Cardiac muscle cell (in vitro differentiated cells and primary cell): Measurements from ENCODE around the gene FAM53B. TPM values are rescaled to one million over a fixed set of nuclear protein-coding genes. Genes with fewer than 3 reads are reported as not detected.

Experiments used
- DNase-seq, 2 donors: peaks; one replicate each; pipeline versions ENCODE4 v3.0.0 to v3.0.0-alpha.2; 2010 to 2017; ENCODE audit warnings: low read depth in 1 of 2, low spot score in 1 of 2
- H3K27ac ChIP-seq: fragments of 200-600 bp; sonication (generic); 2 replicates; pipeline ENCODE4 v1.5.1; 2016
- H3K27me3 ChIP-seq: fragments of 200-600 bp; sonication (generic); 2 replicates; pipeline ENCODE4 v1.6.0; 2016; ENCODE audit warnings: control low read depth
- H3K36me3 ChIP-seq: fragments of 200-600 bp; sonication (generic); 2 replicates; pipeline ENCODE4 v1.5.1; 2016; ENCODE audit warnings: control low read depth
- H3K4me1 ChIP-seq: fragments of 200-600 bp; sonication (generic); 2 replicates; pipeline ENCODE4 v1.8.1; 2017; ENCODE audit warnings: low read depth, mild to moderate bottlenecking, mixed run types
- H3K4me3 ChIP-seq: fragments of 200-600 bp; sonication (generic); 2 replicates; pipeline ENCODE4 v1.5.1; 2016; ENCODE audit warnings: mild to moderate bottlenecking
- H3K9me3 ChIP-seq: fragments of 200-600 bp; sonication (generic); 2 replicates; pipeline ENCODE4 v1.5.1; 2017; ENCODE audit warnings: low read depth, mild to moderate bottlenecking, control low read depth
- polyA plus RNA-seq: library from polyadenylated mRNA; unstranded; fragments of >200 nt; fragmentation: Nextera tagmentation; extraction: Ambion mirVana; gene quantifications from 2 replicates; pipeline ENCODE4 v1.2.1, GENCODE V29; 2016
- total RNA-seq: library from RNA; depleted of rRNA; stranded (reverse); fragments of >200 nt; gene quantifications from 2 replicates; pipeline ENCODE4 v1.2.3, GENCODE V29; 2016
- TF ChIP-seq, protein P1 (sequence below): IDR thresholded peaks from 2 replicates; pipeline ENCODE4 v1.5.1; 2012; ENCODE audit warnings: low read depth, mild to moderate bottlenecking, low read length

Gene FAM53B
- total and polyA plus RNA-seq, 2 experiments from 2014 or later: 10.2 to 34.8 TPM

DNA sequence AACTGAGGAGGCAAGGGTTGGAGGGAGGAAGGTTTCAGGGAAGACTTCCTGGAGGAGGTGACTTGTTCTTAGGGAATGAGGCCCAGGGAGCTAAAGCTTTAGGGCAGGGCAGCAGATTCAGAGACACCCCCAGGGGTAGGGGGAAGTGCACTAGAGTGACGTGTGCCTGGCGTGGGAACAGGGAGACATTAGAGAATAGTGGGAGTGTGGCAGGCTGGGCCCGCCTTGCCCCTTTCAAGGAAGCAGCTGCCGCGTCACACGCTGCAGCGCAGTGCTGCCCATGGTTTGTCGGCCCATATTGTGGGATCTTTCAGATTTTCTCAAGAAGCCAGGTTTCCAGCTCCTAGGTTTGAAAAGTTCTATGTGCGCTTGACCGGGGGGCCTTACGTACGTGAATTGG is 143.2 kb downstream of the FAM53B start:
- H3K4me3 ChIP-seq: no peak overlapping the region
- TF ChIP-seq, protein P1, sequence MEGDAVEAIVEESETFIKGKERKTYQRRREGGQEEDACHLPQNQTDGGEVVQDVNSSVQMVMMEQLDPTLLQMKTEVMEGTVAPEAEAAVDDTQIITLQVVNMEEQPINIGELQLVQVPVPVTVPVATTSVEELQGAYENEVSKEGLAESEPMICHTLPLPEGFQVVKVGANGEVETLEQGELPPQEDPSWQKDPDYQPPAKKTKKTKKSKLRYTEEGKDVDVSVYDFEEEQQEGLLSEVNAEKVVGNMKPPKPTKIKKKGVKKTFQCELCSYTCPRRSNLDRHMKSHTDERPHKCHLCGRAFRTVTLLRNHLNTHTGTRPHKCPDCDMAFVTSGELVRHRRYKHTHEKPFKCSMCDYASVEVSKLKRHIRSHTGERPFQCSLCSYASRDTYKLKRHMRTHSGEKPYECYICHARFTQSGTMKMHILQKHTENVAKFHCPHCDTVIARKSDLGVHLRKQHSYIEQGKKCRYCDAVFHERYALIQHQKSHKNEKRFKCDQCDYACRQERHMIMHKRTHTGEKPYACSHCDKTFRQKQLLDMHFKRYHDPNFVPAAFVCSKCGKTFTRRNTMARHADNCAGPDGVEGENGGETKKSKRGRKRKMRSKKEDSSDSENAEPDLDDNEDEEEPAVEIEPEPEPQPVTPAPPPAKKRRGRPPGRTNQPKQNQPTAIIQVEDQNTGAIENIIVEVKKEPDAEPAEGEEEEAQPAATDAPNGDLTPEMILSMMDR: no peak
- no peaks in the 10 kb centered on the region for H3K9me3 ChIP-seq
- no peaks in the 10 kb centered on the region for H3K27me3 ChIP-seq
- H3K36me3 ChIP-seq: no peaks in the 10 kb centered on the region
- no peak overlapping the region for H3K27ac ChIP-seq
- H3K4me1 ChIP-seq: no peaks in the 10 kb centered on the region
- DNase-seq: no peak

DNA sequence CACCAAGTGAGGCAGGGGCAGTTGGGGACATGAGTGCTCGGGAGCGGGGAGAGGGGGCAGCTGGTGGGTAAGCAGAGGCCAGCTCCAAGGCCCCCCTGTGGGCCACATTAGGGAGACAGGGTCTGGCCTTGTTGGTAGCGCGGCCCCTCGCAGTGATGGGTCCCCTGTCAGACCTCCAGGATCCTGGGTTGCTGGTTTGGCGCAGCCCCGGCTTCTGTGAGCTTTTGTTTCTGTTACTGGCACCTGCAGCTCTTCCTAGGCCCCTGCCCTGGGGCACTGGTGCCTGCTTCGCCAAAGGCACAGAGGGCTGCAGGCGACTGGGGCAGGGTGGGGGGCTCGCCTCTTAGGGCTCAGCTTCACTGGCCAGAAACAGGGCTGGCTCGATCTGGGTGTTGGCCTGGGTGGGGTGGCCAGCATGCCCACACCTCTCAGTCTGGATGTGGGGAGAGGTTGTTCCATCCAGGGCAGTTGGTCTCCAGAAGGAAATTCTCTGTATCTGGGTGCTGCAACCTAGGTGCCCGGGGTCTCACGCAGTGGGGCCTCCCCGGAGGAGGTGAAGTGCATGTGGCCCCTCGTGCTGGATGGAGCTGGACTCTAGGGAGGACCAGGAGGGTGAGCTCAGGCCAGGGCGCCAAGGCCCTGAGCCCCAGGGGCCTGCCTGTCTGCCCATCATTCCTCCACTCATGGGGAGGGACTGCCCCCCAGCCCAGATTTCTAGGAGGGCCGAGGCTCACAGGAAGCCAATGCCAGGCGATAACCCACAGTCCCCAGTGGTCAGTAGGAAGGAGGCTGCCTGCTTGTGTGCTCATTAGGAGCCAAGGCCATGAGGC is 143.9 kb downstream of the FAM53B start:
- Histone ChIP-seq H3K9me3 (no peaks in the 10 kb centered on the region), H3K27ac (no peak overlapping the region), H3K27me3 (no peaks in the 10 kb centered on the region), H3K36me3 (no peaks in the 10 kb centered on the region), H3K4me3 (no peak overlapping the region), H3K4me1 (no peaks in the 10 kb centered on the region)
- no peak for DNase-seq
- TF ChIP-seq, protein P1: no peak

DNA sequence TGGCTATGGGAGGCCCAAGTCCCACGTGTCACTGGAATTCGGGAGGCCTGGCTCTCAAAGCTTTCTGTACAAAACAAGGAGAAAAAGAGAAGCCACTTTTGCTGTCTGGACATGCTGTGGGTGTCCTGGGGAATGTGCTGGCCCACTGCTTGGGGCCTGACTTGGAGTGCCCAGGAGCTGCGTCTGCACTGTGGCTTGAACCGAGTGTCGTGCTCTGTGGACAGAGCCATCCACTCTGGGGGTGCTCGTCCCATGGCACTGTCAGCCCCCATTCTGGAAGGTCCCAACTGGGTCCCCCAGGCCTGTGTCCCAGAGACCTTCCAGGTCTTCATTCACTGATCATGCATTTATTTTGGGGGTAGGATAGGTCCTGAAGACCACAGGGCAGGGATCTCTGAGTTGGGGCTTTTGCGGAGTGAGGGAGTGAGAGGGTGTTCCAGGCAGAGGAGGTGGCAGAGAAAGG is 144.6 kb downstream of the FAM53B start:
- TF ChIP-seq, protein P1: no peak
- DNase-seq: no peak
- Histone ChIP-seq H3K9me3 (no peaks in the 10 kb centered on the region), H3K4me3 (no peak overlapping the region), H3K27ac (no peak overlapping the region), H3K27me3 (no peaks in the 10 kb centered on the region), H3K36me3 (no peaks in the 10 kb centered on the region), H3K4me1 (no peaks in the 10 kb centered on the region)

- no peaks in the 10 kb centered on the region for H3K4me1 ChIP-seq
- no peak overlapping the region for H3K4me3 ChIP-seq
- no peaks in the 10 kb centered on the region for H3K9me3 ChIP-seq
- TF ChIP-seq, protein P1: no peak
- H3K27me3 ChIP-seq: no peaks in the 10 kb centered on the region
- no peak for DNase-seq
- no peaks in the 10 kb centered on the region for H3K36me3 ChIP-seq
- no peak overlapping the region for H3K27ac ChIP-seq
These were observed 145.2 kb downstream of the FAM53B start for GRCh38 chr10:124598773-124599587.

DNA sequence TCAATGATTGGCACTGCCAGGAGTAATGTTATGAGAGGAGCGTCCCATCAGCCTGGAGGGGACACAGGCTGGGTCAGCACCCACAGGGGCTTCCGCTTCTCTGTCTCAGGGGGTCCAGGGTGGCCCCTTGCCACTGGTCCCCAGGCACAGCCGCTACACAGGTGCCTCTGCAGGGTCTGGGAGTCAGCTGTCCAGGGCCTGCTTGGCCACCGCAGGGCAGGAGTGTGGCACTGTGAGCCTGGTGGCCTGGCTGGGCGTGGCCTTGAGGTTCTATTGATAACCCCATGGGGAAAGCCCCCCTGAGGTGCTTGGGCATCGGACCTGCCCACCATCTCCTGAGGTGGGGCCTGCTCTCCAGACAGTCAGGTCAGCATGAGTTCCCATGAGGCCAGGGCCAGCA is 146.0 kb downstream of the FAM53B start:
- H3K27me3 ChIP-seq: no peaks in the 10 kb centered on the region
- no peaks in the 10 kb centered on the region for H3K36me3 ChIP-seq
- no peaks in the 10 kb centered on the region for H3K9me3 ChIP-seq
- no peaks in the 10 kb centered on the region for H3K4me1 ChIP-seq
- TF ChIP-seq, protein P1: no peak
- DNase-seq: no peak
- H3K27ac ChIP-seq: no peak overlapping the region
- no peak overlapping the region for H3K4me3 ChIP-seq
